ENCODE results near the gene CDCA5.

Gene CDCA5

DNA sequence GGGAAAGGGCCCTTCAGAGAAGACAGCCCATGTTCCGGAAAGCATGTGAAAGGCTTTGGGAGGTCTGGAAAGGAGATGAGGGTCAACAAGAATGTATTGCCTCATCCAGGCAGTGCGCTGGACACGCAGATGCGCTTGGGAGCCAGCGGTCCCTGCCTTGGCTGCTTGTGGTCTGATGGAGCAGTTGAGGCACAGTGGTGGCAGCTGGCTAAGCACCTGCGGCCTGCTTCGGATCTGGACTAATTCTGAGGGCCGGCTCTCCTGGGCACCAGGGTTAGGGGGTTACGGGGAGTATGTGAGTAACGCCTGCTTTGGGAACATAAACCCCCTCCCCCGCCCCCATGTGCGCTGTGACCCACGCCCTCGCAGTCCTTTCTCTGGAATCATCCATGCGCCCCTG lies 23.2 kb upstream of the CDCA5 start:
- no peak for DNase-seq (ENCODE audit: low spot score)

DNA sequence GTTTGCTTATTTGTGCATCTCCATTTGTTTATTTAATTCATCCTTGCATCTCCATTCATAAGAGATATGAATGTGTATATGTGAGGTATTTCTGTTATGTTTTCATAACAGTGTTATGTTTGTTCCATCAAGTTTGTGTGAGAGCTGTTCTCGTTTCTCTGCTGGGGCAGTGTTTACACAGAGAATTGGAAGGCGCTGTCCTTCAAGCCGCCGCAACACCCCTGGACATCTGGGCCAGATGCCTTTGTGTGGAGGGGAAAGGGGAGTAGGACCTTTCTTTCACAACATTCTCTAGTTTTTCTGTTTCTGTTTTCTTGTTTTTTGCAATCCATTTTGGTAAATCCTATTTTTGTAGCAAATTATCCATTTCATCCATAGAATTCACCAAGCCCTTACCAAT lies 20.8 kb upstream of the CDCA5 start:
- DNase-seq (ENCODE audit: low spot score): no peak

DNA sequence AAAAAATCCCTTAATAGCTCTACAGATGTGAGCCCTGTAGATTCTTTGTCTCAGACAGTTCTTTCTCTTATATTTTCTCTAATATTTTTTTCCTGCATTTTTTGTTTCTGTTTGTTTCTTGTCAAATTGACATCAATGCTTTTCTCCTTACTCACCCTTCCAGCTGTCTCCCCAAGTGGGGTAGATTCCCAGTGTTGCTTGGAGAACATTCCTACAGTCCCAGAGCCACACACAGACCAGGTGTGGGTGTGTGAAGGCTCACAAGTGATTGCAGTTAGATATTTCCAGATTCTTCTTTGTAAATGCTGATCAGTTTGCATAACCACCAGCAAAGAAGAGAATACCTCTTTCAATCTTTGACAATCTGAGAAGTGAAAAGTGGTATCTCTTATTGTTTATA lies 19.6 kb upstream of the CDCA5 start:
- DNase-seq (ENCODE audit: low spot score): no peak

DNA sequence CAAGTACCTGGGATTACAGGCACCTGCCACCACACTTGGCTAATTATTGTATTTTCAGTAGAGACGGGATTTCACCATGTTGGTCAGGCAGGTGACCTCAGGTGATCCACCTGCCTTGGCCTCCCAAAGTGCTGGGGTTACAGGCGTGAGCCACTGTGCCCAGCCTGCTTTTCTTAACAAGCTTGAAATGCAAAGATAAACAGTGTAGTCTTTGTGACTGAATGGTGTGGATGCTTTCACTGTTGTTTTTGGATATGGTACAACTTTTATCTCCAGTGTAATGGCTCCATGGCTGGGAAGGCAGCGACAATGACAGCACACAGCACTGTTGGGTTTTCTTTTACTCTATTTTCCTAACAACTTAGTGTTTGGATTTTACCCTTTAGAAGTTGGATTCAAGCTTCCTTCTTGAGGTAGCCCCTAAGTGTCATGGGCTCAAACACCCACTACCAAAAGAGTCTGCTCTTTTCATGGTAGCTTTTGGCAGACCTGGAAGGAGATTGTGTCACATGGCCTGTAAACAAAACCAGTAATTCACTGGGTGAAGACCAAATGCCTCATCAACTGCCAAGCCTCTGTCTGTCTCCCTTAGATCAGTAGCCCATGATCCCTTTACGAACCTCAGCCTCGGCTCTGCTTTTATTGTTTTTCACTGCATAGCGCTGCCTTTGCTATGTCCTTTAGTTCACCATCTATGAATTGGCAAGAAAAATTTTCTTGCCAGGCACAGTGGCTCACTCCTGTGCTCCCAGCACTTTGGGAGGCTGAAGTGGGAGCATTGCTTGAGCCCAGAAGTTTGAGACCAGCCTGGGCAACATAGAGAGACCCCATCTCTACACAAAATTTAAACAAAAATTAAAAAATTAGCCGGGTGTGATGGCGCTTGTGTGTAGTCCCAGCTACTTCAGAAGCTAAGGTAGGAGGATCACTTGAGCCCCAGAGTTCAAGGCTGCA lies 18.6 kb upstream of the CDCA5 start:
- no peak for DNase-seq (ENCODE audit: low spot score)

DNA sequence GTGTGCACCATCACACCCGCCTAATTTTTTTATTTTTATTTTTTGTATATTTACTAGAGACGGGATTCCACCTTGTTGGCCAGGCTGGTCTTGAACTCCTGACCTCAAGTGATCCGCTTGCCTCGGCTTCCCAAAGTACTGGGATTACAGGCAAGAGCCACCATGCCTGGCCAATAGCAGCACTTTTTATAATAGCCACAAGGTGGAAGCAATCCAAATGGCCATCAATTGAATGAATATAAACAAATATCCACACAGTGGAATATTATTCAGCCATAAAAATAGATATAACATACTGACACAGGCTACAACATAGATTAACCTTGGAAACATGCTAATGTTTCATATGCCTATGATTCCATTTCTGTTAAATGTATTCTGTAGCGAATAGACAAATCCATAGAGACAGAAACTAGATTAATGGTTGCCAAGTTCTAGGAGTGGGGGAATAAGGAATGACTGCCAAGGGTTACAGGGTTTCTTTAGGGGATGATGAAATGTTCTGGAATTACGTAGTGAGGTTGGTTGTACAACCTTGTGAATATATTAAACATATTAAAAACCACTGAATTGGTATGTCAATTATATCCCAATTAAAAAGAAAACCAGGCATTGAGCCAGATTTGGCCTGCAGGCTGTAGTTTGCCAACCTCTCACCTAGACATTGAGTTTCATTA lies 17.0 kb upstream of the CDCA5 start:
- no peak for DNase-seq (ENCODE audit: low spot score)

DNA sequence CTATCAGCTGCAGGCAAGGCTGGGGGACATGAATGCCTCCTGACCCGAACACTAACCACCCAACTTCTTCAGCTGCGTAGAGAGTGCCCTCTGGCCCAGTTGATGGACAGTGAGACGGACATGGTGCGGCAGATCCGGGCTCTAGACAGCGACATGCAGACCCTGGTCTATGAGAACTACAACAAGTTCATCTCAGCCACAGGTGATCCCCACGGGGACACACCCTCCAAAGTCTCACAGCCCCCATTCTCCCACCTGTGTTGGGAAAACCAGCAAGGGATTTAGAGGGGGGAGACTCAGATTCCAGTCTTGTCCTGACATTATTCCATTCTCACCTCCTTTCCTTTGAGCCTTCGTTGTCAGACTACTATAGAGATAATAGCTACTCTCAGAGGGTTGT lies 13.1 kb upstream of the CDCA5 start:
- DNase-seq (ENCODE audit: low spot score): no peak

DNA sequence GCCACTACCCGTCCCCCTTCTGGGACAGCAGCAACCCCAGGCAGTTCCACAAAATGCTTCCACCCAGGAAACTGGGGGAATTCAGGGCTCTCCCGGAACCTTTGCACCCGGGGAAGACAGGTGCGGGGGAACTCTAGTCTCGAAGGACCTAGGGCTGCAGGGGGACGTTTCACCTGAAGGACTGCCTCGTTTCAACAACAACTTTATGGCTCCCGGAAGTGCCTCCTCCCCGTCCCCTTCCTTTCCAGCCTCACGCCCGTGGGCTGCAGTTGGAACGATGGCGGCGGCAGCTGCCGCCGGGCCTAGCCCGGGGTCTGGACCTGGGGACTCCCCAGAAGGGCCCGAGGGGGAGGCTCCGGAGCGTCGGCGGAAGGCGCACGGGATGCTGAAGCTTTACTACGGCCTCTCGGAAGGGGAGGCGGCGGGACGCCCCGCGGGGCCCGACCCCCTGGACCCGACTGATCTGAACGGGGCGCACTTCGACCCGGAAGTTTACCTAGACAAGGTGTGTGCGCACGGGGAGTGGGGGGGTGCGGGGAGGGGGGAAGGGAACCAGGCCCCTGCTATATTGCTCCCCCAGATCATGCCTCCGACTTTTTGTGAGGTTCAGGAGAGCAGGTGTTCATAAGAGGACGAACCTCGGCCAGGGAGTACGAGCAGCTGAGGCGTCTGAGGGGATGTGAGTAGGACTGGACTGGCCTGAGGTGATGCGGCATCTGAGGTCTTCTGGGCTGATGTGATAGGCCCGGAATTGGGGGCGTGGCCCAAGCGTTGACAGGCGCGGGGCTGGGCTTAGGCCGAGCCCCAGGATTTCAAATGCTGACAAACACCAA lies 12.3 kb upstream of the CDCA5 start, which contains the start of gene VPS51:
Gene VPS51 (plus strand): TSS at position 241 of the 833 bp plus-strand sequence. CDS start 37 bp downstream, at position 278.
- peak; percentile 96 for DNase-seq (ENCODE audit: low spot score)

DNA sequence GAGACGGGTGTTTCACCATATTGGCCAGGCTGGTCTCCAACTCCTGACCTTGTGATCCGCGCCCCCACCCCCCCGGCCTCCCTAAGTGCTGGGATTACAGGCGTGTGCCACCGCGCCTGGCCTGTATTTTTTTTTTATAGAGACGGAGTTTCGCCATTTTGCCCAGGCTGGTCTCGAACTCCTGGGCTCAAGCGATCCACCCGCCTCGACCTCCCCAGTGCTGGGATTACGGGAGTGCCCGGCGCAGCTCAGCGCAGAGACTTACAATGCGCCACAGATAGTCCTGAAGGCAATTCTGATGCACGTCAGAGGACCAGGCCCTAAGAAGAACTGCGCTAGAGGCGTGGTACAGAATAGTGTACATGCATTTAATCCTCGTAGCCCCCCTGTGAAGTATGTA lies 11.6 kb upstream of the CDCA5 start:
- DNase-seq (ENCODE audit: low spot score): no peak

DNA sequence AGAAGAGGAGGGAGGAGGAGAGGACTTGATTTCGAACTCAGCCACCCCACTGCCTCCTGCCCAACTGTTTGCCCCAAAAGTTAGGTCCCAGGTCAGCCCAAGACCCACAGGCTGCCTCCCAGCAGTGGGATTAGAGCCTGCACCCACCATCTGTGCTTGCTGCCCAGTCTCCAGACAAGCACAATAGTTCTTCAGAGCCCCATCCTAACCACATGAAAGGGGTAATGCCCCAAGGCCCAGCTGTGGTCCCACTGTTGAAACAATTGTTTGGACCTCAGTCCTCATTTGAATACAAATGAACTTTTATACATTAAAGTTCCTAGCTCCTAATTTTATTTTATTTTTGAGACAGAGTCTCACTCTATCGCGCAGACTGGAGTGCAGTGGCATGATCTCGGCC lies 6.8 kb upstream of the CDCA5 start:
- no peak for DNase-seq (ENCODE audit: low spot score)

DNA sequence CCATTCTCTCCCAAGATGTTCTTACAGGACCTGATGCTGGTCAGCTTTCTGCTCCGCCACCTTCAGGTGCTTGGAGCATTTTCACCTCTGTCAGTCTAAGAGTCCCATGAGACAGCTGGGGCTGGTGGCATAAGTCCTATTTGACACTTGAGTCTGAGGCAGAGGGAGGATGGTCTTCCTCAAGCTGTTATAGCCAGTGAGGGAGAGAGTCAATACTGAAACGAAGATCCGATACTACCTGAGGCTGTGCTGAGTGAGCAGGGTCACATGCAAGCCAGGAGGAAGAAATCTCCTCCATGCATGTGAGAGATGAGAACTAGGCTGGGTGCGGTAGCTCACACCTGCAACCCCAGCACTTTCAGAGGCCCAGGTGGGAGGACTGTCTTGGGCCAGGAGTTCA lies 5.8 kb upstream of the CDCA5 start:
- no peak for DNase-seq (ENCODE audit: low spot score)

DNA sequence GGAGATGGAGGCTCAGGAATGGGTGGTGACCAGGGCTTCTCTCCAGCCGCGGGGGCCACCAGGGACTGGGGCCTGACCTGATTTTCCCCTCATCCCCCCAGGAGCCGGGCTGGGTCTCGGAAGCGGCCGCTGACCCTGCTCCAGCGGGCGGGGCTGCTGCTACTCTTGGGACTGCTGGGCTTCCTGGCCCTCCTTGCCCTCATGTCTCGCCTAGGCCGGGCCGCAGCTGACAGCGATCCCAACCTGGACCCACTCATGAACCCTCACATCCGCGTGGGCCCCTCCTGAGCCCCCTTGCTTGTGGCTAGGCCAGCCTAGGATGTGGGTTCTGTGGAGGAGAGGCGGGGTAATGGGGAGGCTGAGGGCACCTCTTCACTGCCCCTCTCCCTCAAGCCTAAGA lies 4.0 kb upstream of the CDCA5 start:
- no peak for DNase-seq (ENCODE audit: low spot score)

DNA sequence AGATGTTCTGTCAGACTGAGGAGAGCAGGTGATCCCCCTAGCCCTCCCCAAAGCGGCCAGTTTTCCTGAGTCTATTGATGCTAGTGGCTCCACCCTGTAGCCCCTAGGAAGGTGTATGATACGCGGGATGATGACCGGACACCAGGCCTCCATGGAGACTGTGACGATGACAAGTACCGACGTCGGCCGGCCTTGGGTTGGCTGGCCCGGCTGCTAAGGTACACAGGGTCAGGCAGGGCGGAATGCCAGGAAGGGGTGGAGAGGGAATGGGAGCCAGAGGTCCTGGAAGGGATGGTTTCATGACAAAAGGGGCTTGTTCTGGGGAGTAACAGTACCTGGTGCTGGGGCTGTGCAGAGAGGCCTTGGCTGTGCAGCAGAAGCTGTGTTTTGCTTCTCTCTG lies 3.4 kb upstream of the CDCA5 start:
- no peak for DNase-seq (ENCODE audit: low spot score)

DNA sequence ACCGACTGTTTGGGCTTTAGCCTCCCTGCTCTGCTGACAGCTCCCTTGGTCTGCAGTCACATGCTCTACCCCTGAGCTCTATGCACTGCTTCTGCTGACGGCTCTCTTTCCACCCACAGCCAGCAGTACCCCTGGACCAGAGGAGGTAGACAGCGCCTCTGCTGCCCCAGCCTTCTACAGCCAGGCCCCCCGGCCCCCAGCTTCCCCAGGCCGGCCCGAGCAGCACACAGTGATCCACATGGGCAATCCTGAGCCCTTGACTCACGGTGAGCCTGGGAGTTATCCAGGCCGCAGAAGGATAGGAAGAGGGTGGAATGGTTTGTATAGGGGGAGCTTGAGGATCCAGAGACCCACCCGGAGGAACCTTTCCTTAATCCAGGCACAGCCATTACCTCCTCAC lies 3.0 kb upstream of the CDCA5 start:
- DNase-seq (ENCODE audit: low spot score): no peak

DNA sequence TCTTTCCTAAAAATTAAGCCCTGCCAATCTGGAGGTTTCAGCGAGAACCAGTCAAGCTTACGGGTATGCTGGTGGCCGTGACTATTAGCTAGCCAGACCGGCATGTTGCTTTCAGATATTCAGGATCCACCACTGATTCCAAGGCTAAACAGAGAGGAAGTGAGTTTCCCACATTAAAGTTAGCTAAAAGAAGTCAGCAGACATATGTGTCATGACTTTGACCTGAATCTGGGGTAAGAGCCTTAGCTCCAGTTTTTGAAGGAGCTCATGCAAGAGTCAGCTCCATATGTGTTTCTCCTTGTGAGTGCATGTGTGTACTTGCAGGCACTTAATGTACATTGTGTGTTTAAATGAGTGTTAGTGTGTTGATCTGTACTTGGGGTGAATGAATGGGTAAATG lies 1.6 kb upstream of the CDCA5 start:
- DNase-seq (ENCODE audit: low spot score): no peak

DNA sequence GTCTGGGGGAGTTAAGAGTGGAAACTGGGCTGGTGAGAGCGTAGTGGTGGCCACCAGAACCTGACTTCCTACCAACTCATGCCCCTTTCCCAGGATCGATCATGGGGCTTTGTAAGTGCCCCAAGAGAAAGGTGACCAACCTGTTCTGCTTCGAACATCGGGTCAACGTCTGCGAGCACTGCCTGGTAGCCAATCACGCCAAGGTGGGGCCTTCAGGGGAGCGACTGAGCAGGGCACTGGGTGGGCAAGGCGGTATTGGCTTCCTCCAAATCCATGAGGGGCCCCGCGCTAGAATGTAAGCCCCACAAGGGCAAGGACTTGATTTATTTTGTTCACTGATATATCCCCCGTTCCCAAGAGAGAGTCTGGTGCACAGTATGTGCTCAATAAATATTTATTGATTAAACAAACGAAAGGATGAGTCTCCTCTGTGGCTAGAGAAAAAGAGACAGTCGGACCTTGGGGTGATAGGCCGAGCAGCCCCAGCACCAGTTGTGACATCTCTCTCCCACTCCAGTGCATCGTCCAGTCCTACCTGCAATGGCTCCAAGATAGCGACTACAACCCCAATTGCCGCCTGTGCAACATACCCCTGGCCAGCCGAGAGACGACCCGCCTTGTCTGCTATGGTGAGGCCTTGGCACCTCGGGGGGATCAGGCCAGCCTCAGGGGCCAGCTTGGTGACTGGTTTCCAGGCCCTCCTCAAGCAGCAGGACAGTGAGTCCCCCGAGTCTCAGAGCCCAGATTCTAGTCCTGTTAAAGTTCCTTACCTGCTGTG lies 947 bp upstream of the CDCA5 start:
- DNase-seq (ENCODE audit: low spot score): no peak

DNA sequence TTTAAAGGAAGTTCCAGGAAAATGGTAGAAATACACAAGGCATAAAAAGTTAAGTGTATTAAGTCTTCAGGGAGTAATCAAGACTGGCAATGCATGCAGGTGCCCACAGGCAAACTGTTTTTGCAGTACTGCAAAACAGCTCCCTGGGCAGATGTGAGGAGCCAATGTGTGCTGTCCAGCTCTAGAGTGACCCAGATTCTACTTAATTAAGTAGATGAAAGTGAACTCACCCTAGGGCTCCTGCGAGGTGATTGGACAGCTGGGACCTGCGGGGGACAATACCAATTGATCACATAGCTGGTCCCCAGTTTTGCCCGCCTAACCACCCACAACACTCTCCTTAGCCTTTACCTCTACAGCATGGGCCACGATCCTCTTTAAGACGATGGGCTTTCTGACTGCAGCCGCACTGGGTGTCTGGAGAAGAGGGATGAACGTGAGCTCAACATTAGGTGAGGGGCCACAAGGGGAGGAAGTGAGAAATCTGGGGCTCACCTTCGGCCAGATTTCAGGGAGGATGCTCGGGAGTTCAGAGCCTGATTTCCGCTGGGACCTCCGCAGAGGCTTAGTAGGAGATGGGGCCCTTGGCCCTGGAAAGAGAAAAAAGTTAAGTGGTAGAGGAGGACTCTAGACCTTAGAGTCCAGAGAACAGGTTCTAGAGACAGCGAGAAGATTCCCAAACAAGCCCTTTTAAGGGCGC lies 556 bp downstream of the CDCA5 start:
- peak; percentile 59 for DNase-seq (ENCODE audit: low spot score)

DNA sequence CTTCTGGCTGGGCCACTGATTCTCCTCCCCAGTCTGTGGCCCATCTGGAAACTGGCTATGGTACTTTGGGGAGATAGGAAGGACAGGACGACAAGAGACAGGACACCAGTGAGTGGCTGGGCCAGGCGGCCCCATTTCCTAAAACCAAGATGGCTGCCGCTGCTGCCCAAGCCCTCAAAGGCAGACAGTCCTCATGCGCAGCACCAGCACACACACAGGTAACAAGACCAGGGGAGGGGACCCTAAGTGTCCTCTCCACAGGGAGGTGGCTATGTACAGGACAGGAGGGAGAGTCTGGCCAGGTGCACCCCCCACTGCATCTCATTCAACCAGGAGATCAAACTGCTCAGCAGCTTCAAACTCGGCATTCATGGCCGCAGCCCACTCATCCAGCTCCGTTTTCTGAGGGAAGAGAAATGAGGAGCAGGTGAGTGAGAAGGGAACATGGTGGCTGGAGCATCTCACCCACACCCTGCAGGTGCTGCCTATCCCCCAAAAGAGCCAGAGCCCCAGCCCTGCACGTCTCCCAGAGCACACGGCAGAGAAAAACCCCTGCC lies 5.0 kb downstream of the CDCA5 start:
- no peak for DNase-seq (ENCODE audit: low spot score)

DNA sequence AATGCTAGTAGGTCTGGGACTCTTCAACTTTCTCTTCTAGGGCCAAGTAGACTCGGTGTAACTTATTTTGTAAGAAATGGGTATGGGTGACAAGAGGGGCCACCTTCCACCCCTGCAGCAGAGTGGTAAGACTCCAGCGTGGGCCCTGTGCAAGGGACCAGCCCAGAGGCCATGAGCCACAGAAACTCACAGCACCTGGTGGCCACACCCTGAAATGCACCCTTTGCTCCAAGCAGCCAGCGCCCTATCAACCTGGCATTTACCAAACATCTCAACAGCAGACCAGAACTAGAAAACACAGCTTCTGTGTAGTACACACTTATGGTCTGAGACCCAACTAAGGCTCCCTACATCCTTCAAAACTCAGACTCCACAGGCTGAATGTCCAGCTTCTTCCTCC lies 5.7 kb downstream of the CDCA5 start:
- peak; percentile 43 for DNase-seq (ENCODE audit: low spot score)

DNA sequence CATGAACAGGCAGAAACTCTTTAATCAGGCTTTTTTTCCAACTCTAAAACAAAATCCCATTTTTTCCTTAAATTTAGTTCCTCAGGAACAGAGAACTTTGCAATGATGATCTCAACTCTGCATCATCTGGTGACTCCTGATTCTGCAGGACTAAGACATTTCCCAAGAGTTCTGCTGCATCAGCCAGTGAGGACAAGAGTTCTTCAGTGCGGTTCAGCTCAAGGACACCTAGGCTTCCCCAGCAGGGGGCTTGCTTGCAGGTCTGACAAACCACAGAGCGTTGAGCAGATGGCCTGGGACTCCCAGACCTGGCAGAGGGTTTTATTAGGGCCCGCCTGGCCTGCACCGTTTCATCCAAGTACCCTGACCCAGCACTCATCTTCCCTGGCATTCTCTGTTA lies 6.4 kb downstream of the CDCA5 start:
- peak; percentile 51 for DNase-seq (ENCODE audit: low spot score)

DNA sequence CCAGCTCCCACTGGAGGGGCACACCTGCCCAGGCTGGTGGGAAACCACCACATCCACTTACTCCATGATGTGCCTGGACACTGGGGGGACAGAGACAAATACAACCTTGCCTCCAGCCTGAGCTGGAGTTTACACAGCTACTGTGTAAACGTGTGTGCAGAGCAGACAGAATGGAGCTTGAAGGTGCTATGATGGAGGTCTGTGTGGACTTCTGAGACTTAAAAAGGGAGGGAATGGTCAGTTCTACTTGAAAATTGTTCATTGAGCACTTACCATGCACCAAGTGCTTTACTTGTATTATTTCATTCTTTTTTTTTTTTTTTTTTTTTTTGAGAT lies 11.2 kb downstream of the CDCA5 start:
- no peak for DNase-seq (ENCODE audit: low spot score)

All from RKO (cell line).